NAMALWA (cell line): ENCODE measurements around the gene EFNA5.
A peak's percentile ranks its signal among the peaks of the same experiment; 100 is the strongest.

Experiments
- DNase-seq: peaks from one replicate; pipeline ENCODE4 v3.0.0-alpha.2; 2015; ENCODE audit warnings: low spot score

Gene EFNA5

DNA sequence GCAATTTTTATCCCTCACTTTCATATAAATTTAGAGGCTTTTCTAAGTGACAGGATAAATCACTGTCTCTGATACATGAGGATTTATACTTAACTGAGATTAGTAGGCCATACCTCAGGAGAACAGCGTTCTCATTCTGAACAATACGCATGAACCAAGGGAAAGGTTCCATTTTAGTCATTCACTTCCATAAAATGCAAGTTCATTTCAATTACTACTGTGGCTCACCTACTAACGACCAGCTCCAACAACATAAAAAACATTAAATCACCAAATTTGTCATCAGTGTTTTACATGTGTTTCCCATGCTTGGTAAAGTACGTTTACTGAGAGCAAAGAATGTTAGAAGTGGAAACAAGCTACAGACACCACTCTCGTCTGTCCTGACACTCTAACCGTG lies 67.4 kb downstream of the EFNA5 start:
- no peak for DNase-seq

DNA sequence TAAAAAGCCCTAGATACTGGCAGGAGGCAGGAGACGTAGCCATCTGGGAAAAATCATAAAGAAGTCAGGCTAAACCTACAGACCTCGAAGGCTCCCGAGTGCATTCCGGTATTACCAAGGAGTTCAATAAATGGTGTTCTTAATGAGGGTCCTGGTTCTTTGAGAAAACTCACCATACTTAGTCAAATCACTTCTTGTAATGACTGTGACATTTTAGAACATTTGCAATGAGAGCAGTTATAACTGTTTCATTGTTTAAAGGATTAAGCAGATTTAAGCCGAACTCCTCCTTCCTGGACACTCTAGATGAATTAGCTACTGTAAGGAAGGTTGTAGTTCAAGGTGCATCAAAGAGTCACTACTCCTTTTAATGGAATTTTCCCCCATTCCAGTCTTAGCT lies 67.8 kb downstream of the EFNA5 start:
- DNase-seq, result no peak

DNA sequence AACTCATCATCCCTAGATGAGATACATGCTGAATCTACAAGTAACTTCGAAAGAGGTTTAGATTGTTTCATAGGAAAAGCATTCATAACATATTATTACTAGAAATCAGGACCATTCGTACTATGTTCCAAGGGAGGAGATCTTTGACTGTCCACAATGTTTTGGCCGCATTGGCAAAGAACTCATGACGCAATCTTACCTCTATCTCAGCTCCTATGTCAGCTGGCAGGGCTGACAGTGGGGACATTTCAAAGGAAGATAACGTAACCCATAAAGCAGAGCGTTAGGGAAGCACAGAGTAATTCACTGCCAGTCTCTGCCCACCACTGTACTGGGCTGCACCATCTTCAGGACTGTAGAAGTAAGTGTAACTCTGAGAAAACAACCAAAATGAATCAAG lies 69.7 kb downstream of the EFNA5 start:
- no peak for DNase-seq

DNA sequence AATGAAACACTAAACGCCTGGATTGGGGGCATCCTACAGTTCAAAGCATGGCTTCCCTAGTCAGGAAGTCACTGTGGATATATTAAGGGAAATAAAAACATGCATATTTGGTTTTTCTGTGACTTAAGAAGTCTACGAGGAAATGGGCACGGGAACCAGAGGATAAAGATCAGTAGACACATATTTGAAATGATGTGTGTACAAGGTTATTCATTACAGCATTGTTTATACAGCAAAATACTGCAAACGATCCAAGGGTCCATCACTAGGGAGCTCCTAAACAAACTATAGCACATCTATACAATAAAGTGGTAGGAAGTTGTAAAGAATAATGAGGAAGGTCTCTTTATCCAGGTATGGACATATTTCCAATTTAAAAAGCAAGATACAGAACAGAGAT lies 71.8 kb downstream of the EFNA5 start:
- DNase-seq, result no peak

DNA sequence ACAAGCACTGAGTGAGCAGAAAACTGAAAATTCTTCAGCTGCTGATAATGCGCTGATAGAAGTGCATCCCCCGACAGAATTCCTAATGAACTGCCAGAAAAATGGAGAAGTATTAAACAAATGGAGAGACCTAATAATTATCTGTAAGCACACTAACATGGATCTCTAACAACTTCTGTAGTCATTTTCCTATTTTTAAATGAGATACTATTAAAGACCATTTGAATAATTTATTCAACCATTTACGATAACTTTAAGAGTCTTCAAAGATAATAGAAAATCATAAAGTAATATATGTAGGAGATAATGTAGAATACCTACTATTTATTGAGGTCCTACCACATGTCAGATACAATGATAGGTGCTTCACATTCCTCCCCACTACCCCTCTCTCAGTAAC lies 72.9 kb downstream of the EFNA5 start:
- no peak for DNase-seq

DNA sequence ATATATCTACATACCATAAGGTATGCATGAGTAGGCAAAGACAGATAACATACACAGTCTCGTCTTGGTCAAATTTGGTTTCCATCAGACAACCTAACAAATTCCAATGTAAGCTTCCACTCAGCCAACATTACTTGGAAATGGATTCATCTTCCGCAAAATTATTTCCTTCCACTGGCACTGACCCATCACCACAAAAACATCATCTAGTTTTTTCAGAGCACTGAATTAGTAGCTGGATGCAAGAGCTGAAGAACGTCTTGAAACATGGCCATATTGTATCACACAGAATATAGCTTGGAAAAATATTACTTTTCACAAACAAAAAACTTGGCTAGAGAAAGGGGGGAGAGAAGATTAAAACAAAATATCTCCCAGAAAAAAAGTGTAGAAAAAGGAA lies 73.5 kb downstream of the EFNA5 start:
- no peak for DNase-seq

DNA sequence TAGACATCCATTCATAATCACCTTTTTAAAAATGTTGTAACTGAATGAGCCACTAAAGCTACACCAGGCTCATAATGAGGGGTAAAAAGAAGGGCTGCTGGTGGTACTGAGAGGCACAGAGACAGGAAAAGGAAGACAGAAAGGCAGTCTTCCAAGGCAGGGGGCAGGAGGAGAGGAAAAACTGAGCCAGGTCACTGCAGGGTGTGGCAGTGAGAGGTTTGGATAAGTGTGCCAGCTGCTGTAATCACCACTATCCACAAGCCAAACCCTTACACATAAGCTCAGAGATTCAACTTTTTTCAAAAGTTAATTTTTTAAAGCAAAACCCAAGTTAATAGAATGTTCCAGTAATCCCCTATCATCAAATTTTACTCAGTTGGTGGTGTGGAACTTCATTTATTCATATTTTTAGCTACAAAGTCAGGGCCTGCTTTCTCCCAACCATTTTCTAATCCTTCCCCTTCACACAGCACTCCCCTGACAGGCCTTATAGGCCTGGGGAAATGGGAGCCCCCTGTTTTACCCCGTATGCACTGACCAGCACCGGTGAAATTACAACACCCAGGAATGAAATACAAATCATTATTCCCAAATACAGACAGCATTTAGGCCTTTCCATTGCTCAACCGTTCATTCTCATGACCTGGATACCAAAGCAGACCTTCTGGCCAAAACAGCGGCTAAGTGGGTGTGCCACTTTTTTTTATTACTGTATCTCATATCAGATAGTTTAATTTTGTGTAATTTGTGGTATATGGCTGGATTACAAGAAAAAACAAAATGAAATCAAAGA lies 76.3 kb downstream of the EFNA5 start:
- DNase-seq, result no peak

DNA sequence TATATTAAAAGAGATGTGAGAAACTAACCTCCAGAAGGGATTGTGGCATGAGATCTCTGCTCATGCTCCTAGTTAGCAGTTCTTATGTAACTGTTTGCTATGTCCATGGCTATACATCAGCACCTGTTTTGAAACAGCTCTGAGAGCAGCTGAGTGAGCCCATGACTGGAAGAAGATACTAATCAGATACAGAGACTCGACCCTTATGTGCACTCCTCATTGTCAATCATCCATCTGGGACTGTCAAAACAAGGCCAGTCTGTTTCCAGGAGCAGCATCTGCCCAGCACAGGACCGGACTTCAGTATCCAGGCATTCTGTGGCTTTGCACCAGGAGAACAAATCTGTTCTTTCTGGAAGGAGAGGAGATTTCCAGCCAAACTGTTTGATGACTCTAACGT lies 77.7 kb downstream of the EFNA5 start:
- no peak for DNase-seq

DNA sequence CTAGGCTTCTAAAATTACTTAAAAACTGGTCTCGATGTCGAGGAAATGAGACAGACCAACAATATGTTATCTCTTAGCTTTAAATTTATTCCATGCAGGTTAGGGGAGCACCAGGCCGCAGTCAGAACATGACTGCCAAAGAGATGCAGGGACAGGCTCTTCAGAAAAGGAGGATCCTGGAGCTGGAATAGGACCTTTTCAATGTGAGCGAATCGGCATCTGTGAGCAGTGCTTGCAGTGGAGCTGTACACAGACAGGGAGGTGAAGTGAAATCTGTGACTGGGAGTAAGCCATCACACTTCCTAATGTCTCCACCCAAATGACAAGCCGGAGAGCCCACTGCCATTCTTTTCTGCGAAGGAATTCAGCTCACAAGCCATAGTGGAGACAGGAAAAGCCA lies 78.2 kb downstream of the EFNA5 start:
- DNase-seq, result no peak

DNA sequence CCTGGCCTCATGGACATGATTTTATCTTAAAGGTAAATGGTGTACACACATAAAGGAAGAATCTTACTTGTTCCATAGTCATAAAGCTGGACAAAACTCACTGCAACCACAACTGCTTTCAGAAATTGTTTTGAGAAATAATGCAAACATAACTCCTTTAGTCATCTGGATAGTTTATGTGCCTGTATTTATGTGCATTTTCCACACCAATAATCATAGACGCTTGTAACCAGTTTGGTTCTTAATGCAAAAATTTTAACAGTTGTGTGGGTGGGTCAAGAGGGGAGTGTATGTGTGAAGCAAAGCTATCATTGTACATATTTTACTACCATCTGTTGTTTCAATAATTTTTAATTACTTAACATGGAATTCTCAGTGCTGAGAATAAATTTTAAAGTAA lies 80.1 kb downstream of the EFNA5 start:
- DNase-seq, result no peak

DNA sequence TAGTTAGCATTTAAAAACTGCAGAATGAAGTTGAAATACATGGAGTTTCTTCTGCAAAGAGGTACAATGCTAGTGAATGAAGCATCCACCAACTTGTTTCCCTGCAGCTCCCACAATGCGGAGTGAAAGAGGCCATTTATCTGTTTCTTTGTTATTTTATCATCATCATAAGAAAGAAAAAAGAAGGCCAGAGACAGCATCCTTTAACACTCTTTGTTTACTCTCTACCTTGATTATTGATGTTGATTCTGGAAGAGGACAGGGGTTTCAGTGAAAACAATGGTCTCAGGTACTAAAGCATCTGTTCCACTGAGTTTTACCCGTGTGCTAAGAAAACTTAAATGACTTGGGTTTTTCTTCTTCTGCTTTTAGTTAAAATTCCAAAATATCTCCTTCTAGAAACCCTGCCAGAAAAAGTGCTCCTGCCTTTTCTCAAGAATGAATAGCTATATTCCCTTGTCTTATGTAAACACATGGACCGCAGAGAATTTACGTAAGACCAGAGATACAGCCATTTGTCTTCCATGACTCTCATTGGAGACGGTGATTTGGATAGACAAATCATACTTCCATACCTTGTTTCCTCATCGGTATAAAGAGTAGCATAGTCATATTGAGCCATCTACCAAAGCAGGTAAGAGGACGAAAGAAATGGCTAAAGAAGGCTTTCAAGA lies 81.1 kb downstream of the EFNA5 start:
- DNase-seq, result no peak

DNA sequence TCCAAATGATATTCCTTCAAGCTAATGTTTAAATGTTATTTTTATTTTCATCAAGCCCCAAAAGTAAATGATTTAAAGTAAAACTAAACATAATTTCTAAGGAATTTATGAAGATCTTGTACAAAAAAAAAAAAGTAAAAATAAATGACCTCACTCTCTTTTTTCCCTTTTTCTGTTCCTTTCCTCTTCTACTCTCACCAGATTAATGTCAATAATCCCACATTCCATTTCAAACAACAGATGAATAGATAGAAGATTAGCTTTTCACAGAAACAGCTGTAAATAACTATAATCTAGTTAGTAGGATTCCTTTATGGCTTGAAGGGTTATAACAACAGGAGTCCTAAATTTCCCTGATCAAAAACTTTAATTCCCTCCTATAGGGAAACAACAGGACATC lies 88.1 kb downstream of the EFNA5 start:
- DNase-seq, result no peak

DNA sequence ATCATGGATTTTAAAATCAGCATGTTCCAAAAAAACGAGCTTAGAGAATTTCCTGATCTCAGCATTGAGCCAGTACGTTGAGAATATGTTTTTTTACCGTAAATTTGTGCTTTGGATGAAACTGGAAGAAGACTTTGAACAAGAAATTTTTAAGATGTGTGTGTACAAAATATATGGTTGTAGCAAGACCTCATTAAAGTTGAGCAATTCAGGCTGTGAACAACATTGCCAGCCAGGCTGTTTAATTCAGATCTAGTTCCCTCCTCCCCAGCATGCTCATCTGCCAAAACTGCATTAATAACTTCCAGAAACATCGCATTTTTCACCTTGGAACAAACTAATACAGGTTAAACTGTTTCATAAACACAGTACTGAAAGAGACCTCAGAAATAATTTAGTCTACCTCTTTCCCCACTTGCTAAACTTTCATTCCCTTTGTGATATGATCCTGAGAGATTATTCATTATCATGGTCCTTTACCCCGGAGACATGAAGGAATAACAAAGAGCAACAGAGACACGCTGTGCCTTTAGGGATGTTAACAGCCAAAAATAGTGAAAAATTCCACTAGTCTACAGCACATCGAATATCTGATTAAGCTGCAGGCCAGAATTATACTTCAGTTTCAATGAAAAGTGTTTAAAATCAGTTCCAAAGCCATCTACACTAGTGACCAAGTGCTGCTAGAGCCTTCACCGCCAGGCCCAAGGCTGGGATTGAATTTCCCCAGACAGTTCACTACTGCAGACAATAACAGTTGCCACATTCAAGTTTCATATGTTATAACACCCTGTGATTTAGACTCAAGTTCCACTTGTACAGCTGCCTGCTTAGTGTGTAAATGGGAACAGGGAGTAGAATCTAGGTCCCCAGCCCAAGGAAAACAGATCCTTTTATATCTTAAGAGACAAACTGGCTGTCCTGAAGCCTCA lies 89.6 kb downstream of the EFNA5 start:
- DNase-seq, result no peak

DNA sequence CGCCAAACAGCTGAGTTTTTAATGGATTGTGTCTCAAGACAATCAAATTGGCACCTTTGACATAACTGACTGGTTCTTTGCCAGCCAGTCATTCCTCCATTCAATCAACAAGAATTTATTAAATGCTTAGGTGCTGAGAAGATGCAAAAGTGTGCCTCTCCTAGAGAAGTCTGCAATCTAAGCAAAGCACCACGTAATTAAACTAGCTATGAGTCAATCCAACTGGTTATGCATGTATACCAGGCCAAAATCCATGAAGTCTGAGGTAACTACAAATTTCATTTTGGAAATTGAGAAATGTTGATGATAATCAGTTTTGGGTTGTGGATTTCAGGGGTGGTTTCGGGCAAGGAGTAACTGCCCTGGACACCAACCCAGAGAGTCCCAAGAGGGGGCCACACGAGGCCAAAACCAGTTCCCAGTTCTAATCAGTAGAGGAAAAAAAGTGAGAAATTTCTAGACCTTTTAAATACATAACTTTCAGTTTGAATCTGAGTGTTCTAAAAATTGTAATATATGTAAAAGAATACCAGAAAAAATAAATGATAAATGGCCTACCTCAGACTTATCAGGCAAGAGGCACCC lies 92.6 kb downstream of the EFNA5 start:
- no peak for DNase-seq

DNA sequence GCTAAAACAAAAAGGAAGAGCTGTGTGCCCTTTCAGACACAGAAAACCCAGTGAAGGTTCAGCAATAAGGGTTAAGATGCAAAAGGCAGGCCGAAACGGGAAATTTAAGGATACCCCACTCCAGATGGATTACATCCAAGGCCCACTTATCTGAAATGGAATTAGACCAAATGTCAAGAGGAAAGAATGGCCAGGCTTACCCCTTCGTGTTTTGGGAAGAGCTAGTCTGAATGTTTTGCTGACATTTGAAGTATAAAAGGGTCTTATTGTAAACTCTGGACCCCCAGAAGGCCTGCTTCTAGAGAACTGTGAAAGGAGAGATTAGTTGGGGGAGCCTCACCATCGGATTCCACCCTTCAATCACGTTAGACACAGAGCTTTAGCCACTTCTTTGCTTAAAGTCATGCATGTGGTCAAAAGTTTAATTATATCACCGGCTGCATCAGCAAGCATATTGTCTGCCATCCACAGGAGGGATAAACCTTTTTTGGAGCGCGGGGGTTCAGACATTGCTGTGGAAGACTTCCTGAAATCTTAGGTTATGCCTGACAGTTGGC lies 93.3 kb downstream of the EFNA5 start:
- no peak for DNase-seq

DNA sequence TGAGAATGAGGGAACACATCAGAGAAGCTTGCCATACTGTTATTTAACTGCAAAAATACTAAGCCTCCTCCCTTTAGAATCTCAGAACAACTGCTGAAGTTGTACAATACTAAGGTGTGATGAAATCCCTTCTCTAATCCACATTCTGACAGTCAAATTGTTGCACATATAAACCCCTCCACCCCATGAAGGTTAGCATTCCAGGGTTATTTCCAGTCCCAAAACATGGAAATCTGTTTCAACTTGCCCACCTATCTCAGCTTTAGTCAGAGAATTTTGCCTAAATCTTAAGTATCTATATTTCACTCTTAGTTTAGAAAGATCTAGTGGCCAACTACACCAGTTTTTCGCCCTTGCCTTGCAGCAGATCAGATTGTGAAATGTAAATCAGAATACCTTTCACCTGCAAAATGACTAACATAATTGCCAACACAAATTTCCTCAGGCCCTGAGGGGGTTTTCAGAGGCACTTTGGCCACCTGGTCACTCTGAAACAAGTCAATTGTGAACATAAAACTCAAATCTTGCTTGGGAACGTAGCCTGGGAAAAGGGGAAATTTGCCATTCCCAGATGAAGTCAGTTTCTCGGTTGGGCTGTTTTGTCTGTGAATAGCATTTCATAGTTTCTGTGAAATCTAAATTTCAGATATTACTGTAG lies 93.9 kb downstream of the EFNA5 start:
- no peak for DNase-seq

DNA sequence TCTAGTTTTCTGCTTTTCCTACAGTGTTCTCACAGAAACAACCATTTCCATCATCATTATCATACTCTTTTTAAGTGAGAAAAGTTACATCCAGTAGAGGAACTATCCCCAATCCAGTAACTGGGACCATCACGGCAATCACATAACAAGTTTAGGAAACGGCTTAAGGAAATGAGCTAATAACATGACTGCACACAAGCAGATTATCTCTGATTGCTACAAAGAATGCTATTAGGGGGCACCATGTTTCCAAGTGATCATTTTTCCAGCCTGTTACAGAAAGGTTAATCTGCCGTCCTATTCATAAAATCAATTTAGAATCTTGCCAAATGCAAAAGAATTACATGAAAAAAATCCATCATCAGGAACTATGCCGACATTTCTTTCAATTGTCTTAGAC lies 94.6 kb downstream of the EFNA5 start:
- DNase-seq, result no peak

DNA sequence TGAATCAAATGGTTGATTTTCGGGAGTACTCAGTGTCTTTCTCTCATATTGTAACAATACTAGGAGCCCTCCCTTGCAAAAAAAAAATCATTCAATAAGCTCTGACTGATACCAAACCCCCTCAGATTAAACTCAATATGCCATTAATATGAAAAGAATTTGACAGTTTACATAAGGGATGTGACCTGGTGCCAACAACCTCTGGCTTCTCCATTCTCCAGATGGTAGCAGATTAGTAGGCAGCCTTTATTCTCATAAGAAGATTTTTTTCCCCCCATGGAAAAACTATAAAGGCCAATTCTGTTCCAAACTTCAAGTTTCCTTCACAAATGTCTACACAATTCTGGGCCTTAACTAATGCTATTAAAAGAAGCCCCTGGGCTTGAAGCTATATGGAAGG lies 96.5 kb downstream of the EFNA5 start:
- no peak for DNase-seq

DNA sequence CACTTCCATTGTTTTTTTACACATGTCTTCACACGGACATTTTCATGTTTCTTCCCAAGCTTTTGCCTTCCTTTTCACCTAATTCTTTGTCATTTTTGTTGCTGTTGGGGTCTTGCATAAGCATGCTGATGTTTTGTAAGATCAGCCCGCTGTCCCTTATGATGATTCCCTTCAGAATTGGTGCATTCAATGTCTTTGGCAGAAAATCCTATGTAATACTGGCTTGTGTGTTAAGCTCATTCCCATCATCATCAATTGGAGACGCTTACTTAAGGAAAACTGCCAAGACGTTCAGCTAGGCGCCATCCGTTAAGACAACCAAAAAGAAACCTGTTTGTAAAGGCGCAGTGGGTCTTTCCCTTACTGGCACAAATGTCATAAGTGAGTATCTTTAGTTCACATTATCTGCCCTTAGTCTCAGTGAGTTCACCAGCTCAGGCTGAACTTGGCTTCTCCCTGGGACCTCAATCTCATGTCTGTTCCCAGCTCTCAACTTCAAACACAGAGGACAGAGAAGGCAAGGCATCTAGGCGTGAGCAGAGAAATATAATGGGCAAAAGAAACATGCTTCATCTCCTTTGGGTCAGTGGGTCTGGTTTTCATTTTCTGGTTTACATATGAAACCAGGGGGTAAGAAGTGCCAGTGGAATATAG lies 97.9 kb downstream of the EFNA5 start:
- DNase-seq, result no peak

DNA sequence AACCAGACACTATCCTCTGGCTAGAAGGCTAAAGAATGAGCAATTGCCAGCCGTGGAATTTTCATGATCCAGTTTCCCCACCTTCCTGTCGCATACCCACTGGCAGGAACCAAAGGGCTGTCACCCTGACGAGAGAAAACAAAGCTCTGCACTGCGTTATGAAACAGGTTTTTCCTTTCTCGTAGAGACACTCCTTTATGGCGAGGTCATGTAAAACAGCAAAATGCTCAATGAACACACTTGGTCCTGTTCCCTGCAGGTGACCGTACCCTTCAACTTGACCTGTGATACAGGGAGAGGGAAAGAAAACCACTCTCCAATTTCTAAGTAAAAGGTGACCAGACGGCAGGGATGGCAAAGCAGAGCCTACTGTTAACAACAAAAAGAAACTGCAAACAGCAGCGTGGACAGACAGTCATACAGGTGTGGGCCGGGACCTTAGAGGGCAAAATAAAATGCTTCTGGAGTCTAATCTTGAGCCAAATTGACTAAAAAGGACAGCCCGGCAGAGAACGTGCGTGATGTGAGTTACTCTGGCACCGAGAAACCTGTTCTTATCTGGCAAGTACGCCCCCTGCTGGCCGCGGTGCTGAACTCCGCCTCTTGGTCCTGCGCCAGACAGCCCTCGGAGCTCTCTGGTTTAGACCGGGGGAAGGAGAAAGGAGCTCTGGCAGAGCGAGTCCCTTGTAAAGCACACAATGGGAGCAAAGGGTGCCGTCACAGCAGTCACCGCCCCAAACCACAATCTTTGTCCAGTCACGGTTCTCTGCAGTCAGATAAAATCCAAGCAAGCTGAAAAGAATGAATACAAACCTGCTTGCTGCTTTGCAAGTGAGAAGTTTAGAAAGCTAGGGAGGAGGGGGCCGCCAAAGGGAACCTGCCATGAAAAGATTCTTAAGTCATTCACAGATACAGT lies 98.9 kb downstream of the EFNA5 start:
- DNase-seq, result peak; percentile 95
